Stomach (tissue), 9 donors: ENCODE results near the gene ATOH8. TPM values are rescaled to one million over a fixed set of nuclear protein-coding genes. Genes with fewer than 3 reads are reported as not detected.

Experiments used
- DNase-seq, 2 donors: peaks; one replicate each; pipeline versions ENCODE4 v3.0.0 to v3.0.0-alpha.2; 2013 to 2019
- H3K27ac ChIP-seq, 5 donors: fragments of 200-600 bp in 4 of 5; sonication (generic) in 4 of 5; one replicate each; pipeline ENCODE4 v1.5.1; 2013 to 2019; ENCODE audit warnings: mild to moderate bottlenecking in 1 of 5, moderate library complexity in 1 of 5
- H3K27me3 ChIP-seq, 3 donors: fragments of 200-600 bp; sonication (generic); one replicate each; pipeline ENCODE4 v1.5.1; 2017 to 2019; ENCODE audit warnings: mixed run types in 1 of 3
- H3K36me3 ChIP-seq, 4 donors: fragments of 200-600 bp; sonication (generic); 1 replicate in 3 of 4; 2 replicates in 1 of 4; pipeline ENCODE4 v1.5.1; 2016 to 2019
- H3K4me1 ChIP-seq, 4 donors: fragments of 200-600 bp; sonication (generic); one replicate each; pipeline ENCODE4 v1.5.1; 2016 to 2019
- H3K4me3 ChIP-seq, 4 donors: fragments of 200-600 bp; sonication (generic) in 3 of 4; one replicate each; pipeline ENCODE4 v1.5.1; 2016 to 2019; ENCODE audit warnings: mild to moderate bottlenecking in 1 of 4
- H3K9me3 ChIP-seq, 4 donors: fragments of 200-600 bp; sonication (generic); one replicate each; pipeline ENCODE4 v1.5.1; 2016 to 2019
- CTCF ChIP-seq, 7 experiments: fragments of 450-650 bp in 4 of 7; fragments of 200-600 bp in 3 of 7; sonication (generic) in 3 of 7; IDR thresholded peaks; one replicate each; pipeline ENCODE4 v1.5.1; 2016 to 2019; ENCODE audit warnings: antibody characterized with exemption in 7 of 7, control low read depth in 2 of 7, mild to moderate bottlenecking in 1 of 7
- EP300 ChIP-seq: sonication (generic); formaldehyde crosslinking; IDR thresholded peaks from one replicate; pipeline ENCODE4 v1.6.1; 2017; ENCODE audit warnings: antibody characterized with exemption
- POLR2A ChIP-seq, 4 donors: fragments of 450-650 bp; IDR thresholded peaks; one replicate each; pipeline ENCODE4 v1.6.1; 2016; ENCODE audit warnings: antibody characterized with exemption in 4 of 4, control low read depth in 2 of 4, mild to moderate bottlenecking in 1 of 4, moderate library complexity in 1 of 4
- POLR2AphosphoS5 ChIP-seq, 3 donors: sonication (generic); formaldehyde crosslinking; IDR thresholded peaks; one replicate each; pipeline ENCODE4 v1.6.1; 2016; ENCODE audit warnings: antibody characterized with exemption in 3 of 3
- WGBS, 5 donors: extraction: QIAGEN DNeasy Blood & Tissue Kit in 3 of 5; methylation state at CpG; one replicate each; pipeline versions ENCODE4 v1.1.5 to v1.1.7; 2013 to 2018; 5-methylcytosine and 5-hydroxymethylcytosine counted together
- intact Hi-C: fragments of 100-400 bp; cut with DNase I; formaldehyde crosslinking; loops from one replicate; pipeline ENCODE4 v1.15.1; 2023; ENCODE audit warnings: low total_unique reads
- polyA plus RNA-seq, 3 donors: library from polyadenylated mRNA; stranded (reverse); fragments of 200-250 nt; gene quantifications; one replicate each; pipeline ENCODE4 v1.2.3, GENCODE V29; 2013
- small RNA-seq, 4 donors: library from RNA; depleted of rRNA; stranded (forward); fragments of <200 nt; gene quantifications; one replicate each; pipeline ENCODE3, GENCODE V24; 2016
- total RNA-seq, 5 donors: library from RNA; depleted of rRNA; stranded (reverse); fragments of >200 nt; gene quantifications; one replicate each; pipeline versions ENCODE4 v1.1.0 to v1.2.3, GENCODE V29; 2014 to 2016
- donor health status: healthy with polysubstance abuse.
- donor health status: Bipolar disorder and iron deficiency.
- donor health status: healthy.

The ATOH8 gene
- total and polyA plus RNA-seq, 8 donors = 2.3 to 23.2 (median 13.3) TPM

- Histone ChIP-seq H3K27me3 (peaks cover 0 to 3% (median 0%) of the 10 kb centered on the region in 3 donors), H3K4me1 (peaks cover 0 to 12% (median 8%) of the 10 kb centered on the region in 4 donors), H3K27ac (no peak overlapping the region), H3K9me3 (no peaks in the 10 kb centered on the region), H3K4me3 (no peak overlapping the region), H3K36me3 (no peaks in the 10 kb centered on the region)
- no peak for DNase-seq
- intact Hi-C loops = no loop called here
- TF ChIP-seq CTCF (IDR thresholded peaks at IDR 0.05) (no peak), EP300 (no peak), POLR2A (IDR thresholded peaks at IDR 0.05) (no peak), POLR2AphosphoS5 (IDR thresholded peaks at IDR 0.05) (no peak)
- 47 to 100% (median 67%) methylated on average over 1 of the region's 1 CpG for WGBS, 5 donors
Measured at GRCh38 chr2:85830645-85831044, 76.9 kb downstream of the ATOH8 start.

GRCh38 chr2:85831735-85832134, 77.9 kb downstream of the ATOH8 start:
- no peak overlapping the region for H3K4me3 ChIP-seq
- TF ChIP-seq EP300 (no peak), POLR2AphosphoS5 (IDR thresholded peaks at IDR 0.05) (no peak), CTCF (IDR thresholded peaks at IDR 0.05) (no peak), POLR2A (IDR thresholded peaks at IDR 0.05) (no peak)
- intact Hi-C loops = no loop called here

DNA sequence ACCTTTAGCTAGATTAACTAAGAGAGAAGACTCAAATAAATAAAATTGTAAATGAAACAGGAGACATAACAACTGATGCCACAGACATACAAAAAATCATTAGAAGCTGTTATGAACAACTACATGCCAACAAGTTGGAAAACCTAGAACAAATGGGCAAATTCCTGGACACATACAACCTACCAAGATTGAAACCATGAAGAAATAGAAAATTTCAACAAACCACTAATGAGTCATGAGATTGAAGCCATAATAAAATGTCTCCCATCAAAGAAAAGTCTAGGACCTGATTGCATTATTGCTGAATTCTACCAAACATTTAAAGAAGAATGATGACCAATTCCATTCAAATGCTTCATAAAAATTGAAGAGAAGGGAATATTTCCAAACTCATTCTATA, 80.7 kb downstream of the ATOH8 start:
- intact Hi-C loops = no loop called here

More at GRCh38 chr2:85831735-85832134, 77.9 kb downstream of the ATOH8 start:
- H3K27me3 ChIP-seq = peaks cover 0 to 2% (median 0%) of the 10 kb centered on the region in 3 donors
- H3K4me1 ChIP-seq = peaks cover 0 to 12% (median 8%) of the 10 kb centered on the region in 4 donors
- no peak overlapping the region for H3K27ac ChIP-seq
- H3K36me3 ChIP-seq = no peaks in the 10 kb centered on the region
- H3K9me3 ChIP-seq = no peaks in the 10 kb centered on the region
- DNase-seq = no peak
- 81 to 93% (median 88%) methylated on average over 2 of the region's 2 CpGs for WGBS, 5 donors

More for the DNA sequence above, 80.7 kb downstream of the ATOH8 start:
- H3K9me3 ChIP-seq = no peaks in the 10 kb centered on the region
- no peaks in the 10 kb centered on the region for H3K4me1 ChIP-seq
- H3K4me3 ChIP-seq = no peak overlapping the region
- TF ChIP-seq POLR2A (IDR thresholded peaks at IDR 0.05) (no peak), CTCF (IDR thresholded peaks at IDR 0.05) (no peak), POLR2AphosphoS5 (IDR thresholded peaks at IDR 0.05) (no peak), EP300 (no peak)
- H3K27me3 ChIP-seq = no peaks in the 10 kb centered on the region
- no peak overlapping the region for H3K27ac ChIP-seq
- peaks cover 0 to 10% (median 5%) of the 10 kb centered on the region in 4 donors for H3K36me3 ChIP-seq
- DNase-seq = no peak

Small RNAs within 50 kb of the gene (small RNA-seq; reads per million reads assigned to genes)
- gene MIR6071 (0 reads per million in 4 donors), gene RN7SKP83 (0 reads per million in 4 donors), gene RNU1-38P (0 reads per million in 4 donors)

Other genes with a start within 250 kb of the ATOH8 start
- 100 to 1,000 TPM in 3 of 5 donors, 10 to 100 TPM in 2; 88.7 to 278 (median 190) TPM for gene MAT2A, start 214.8 kb upstream of the ATOH8 start, total RNA-seq
- gene MAT2A, start 214.8 kb upstream of the ATOH8 start, polyA plus RNA-seq = 100 to 1,000 TPM in 1 of 3 donors, 10 to 100 TPM in 2; 73.3 to 107 (median 91.2) TPM
- 10 to 100 TPM; 12.2 to 87.5 (median 19.6) TPM for gene GGCX, start 192.5 kb upstream of the ATOH8 start, total RNA-seq
- 10 to 100 TPM in 2 of 3 donors, 1 to 10 TPM in 1; 5.2 to 15.1 (median 14.9) TPM for gene GGCX, start 192.5 kb upstream of the ATOH8 start, polyA plus RNA-seq
- 100 to 1,000 TPM in 2 of 5 donors, 10 to 100 TPM in 1, 1 to 10 TPM in 1, not detected in 1; 2.2 to 191 (median 79.6) TPM for gene VAMP8, start 176.4 kb upstream of the ATOH8 start, total RNA-seq
- 100 to 1,000 TPM; 358 to 568 (median 435) TPM for gene VAMP8, start 176.4 kb upstream of the ATOH8 start, polyA plus RNA-seq
- gene VAMP5, start 169.6 kb upstream of the ATOH8 start, total RNA-seq = 10 to 100 TPM in 4 of 5 donors, 1 to 10 TPM in 1; 7.7 to 82.6 (median 29.5) TPM
- gene VAMP5, start 169.6 kb upstream of the ATOH8 start, polyA plus RNA-seq = 10 to 100 TPM; 87.7 to 95.1 (median 90.4) TPM
- gene RNF181, start 158.2 kb upstream of the ATOH8 start, total RNA-seq = 100 to 1,000 TPM in 1 of 5 donors, 10 to 100 TPM in 3, not detected in 1; 11.3 to 143 (median 79.1) TPM
- gene RNF181, start 158.2 kb upstream of the ATOH8 start, polyA plus RNA-seq = 100 to 1,000 TPM; 217 to 272 (median 223) TPM
- 10 to 100 TPM in 3 of 5 donors, 1 to 10 TPM in 1, not detected in 1; 5.0 to 62.4 (median 24.9) TPM for gene TMEM150A, start 151.3 kb upstream of the ATOH8 start, total RNA-seq
- 10 to 100 TPM; 15.9 to 27.8 (median 21.3) TPM for gene TMEM150A, start 151.3 kb upstream of the ATOH8 start, polyA plus RNA-seq
- 10 to 100 TPM; 12.7 to 40.8 (median 19.7) TPM for gene C2orf68, start 141.9 kb upstream of the ATOH8 start, total RNA-seq
- 10 to 100 TPM; 19.9 to 22.5 (median 20.5) TPM for gene C2orf68, start 141.9 kb upstream of the ATOH8 start, polyA plus RNA-seq
- 100 to 1,000 TPM in 2 of 5 donors, 10 to 100 TPM in 3; 17.5 to 454 (median 51.0) TPM for gene USP39, start 137.8 kb upstream of the ATOH8 start, total RNA-seq
- gene USP39, start 137.8 kb upstream of the ATOH8 start, polyA plus RNA-seq = 10 to 100 TPM; 30.9 to 38.6 (median 37.5) TPM
- 1,000 to 10,000 TPM in 1 of 5 donors, 10 to 100 TPM in 1, 1 to 10 TPM in 1, under 1 TPM in 1, not detected in 1; 0.14 to 4,040 (median 7.4) TPM for gene SFTPB, start 85.8 kb upstream of the ATOH8 start, total RNA-seq
- 10 to 100 TPM in 1 of 3 donors, 1 to 10 TPM in 1, under 1 TPM in 1; 0.44 to 10.8 (median 1.8) TPM for gene SFTPB, start 85.8 kb upstream of the ATOH8 start, polyA plus RNA-seq
- gene GNLY, start 59.6 kb upstream of the ATOH8 start, total RNA-seq = 1 to 10 TPM in 1 of 5 donors, under 1 TPM in 1, not detected in 3; 0.72 to 5.8 TPM
- gene GNLY, start 59.6 kb upstream of the ATOH8 start, polyA plus RNA-seq = 1 to 10 TPM; 1.1 to 2.4 (median 1.7) TPM
- 10 to 100 TPM in 4 of 5 donors, 1 to 10 TPM in 1; 7.6 to 84.2 (median 27.8) TPM for gene ST3GAL5, start 135.0 kb downstream of the ATOH8 start, total RNA-seq
- gene ST3GAL5, start 135.0 kb downstream of the ATOH8 start, polyA plus RNA-seq = 10 to 100 TPM in 1 of 3 donors, 1 to 10 TPM in 2; 4.1 to 10.4 (median 5.2) TPM